LNCAP (cell line): ENCODE data around the gene SHQ1.

Experiments
- TF ChIP-seq, protein P1 (sequence below): fragments of 450-650 bp; IDR thresholded peaks from 2 replicates; pipeline ENCODE4 v1.5.1; 2017; ENCODE audit warnings: mild to moderate bottlenecking

SHQ1 gene

DNA sequence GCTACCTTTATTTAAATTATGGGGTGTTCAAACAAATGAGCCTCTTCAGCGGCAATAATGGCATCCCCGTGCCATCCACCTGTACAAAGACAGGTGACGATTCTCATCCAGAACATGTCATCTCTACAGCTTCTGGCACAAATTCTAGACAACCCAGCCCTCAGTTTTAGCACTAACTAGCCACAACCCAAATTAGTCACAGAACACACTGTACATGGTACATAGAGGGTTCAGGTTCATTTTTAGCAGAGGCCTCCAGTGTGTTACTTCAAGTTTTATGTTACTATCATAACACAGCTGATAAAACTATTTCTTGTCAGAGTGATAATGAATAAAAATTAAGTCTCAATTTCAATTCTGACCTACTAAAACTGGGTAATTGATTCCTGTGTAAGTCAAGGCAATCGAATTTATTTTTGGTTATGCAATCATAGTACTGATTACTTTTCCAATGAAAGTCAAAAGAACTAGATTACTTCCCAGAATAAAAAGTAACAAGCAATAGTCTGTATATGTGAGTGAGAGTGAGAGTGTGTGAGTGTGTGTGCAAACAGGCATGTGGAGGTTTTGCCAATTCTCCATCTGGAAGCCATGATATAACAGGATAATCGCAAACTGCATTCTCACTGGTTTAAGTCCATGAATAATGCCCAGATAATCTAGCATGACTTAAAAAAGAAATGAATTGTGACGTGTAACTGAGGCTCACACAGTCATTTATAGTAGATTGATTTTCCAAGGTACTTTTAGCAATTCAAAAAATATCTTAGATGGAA lies 37.4 kb downstream of the SHQ1 start:
- TF ChIP-seq, protein P1, sequence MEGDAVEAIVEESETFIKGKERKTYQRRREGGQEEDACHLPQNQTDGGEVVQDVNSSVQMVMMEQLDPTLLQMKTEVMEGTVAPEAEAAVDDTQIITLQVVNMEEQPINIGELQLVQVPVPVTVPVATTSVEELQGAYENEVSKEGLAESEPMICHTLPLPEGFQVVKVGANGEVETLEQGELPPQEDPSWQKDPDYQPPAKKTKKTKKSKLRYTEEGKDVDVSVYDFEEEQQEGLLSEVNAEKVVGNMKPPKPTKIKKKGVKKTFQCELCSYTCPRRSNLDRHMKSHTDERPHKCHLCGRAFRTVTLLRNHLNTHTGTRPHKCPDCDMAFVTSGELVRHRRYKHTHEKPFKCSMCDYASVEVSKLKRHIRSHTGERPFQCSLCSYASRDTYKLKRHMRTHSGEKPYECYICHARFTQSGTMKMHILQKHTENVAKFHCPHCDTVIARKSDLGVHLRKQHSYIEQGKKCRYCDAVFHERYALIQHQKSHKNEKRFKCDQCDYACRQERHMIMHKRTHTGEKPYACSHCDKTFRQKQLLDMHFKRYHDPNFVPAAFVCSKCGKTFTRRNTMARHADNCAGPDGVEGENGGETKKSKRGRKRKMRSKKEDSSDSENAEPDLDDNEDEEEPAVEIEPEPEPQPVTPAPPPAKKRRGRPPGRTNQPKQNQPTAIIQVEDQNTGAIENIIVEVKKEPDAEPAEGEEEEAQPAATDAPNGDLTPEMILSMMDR = no peak

DNA sequence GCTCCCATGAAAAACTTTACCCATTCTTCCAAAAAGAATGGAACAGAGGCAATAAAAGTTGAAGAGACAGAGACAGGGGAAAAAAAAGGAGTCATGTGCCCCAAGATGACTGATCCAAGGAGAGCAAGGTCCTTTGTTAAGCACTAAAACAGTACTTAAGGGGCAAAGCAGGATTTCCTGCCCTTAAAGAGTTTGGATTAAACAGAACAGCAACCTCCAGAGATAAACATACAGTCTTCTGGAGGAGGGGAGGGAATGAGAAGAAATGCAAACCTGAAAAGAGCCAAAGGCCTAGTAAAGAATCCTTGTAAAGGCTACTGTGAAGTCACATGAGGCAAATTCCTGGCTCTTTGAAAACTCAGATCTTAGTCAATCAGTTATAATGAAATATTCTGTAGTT lies 38.2 kb downstream of the SHQ1 start:
- TF ChIP-seq, protein P1 = no peak

DNA sequence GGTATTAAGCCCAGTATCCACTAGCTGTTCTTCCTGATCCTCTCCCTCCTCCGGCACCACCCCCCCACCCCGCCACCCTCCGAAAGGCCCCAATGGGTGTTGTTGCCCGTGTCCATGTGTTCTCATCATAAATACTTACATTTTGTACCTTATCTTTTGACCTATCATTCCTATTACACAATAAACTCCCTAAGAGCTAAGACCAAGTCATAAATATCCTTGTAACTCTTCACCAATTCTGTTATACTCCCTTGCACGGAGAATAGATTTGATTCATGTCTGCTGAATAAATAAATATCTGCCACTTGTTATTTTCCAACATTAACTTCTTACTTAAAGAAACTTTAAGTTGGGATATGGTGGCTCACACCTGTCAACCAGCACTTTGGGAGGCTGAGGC lies 43.9 kb downstream of the SHQ1 start:
- TF ChIP-seq, protein P1 = no peak

DNA sequence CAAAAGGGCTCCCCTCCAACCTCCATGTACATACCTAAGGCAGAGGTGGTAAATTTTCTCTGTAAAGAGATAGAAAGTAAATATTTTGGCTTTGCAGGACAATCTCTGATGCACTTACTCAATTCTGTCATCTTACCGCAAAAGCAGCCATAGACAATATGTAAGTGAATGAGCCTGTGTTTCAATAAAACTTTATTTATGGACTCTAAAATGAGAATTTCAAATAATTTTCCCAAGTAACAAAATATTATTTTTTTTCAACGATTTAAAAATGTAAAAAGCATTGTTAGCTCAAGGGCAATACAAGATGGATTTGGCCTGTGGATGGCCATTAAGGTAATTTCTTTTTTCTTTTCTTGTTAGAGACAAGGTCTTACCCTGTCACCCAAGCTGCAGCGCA lies 44.7 kb downstream of the SHQ1 start:
- TF ChIP-seq, protein P1 = no peak

DNA sequence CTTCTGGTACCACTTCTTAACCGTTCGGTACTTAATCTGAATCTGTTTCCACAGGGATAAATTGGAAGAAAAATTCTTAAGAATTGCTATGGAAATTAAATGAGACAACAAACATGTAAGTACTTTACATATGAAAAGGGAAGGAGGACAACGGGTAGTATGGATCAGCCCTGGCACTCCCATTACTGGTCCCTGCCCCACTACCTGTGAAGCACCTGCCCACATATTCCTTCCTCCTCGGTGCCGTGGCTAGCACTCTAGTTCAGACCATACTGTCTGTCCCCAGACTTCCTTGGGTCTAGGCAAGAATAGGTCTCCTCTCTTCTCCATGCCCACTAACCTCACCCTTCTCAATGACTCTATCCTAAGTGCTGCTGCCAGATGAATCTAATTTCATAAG lies 46.2 kb downstream of the SHQ1 start:
- TF ChIP-seq, protein P1 = no peak

DNA sequence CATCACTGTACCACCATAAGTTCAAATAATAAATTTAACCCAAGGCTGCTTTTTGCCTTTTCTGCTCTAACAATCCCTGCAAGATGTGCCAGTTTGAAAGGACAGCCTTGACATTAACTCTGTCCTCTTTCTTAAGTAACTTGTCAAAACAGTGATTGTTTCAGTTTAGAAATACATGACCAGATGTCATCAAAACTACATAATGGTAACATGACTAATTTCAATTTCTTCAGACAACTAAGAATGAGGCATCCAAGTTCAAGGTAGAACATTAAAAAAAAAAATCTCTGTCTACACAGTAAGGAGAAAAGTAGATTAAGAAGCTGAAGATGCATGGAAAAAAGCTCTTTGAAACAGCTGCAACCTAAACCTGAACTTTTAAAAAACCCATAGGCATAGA lies 47.4 kb downstream of the SHQ1 start:
- TF ChIP-seq, protein P1 = no peak

DNA sequence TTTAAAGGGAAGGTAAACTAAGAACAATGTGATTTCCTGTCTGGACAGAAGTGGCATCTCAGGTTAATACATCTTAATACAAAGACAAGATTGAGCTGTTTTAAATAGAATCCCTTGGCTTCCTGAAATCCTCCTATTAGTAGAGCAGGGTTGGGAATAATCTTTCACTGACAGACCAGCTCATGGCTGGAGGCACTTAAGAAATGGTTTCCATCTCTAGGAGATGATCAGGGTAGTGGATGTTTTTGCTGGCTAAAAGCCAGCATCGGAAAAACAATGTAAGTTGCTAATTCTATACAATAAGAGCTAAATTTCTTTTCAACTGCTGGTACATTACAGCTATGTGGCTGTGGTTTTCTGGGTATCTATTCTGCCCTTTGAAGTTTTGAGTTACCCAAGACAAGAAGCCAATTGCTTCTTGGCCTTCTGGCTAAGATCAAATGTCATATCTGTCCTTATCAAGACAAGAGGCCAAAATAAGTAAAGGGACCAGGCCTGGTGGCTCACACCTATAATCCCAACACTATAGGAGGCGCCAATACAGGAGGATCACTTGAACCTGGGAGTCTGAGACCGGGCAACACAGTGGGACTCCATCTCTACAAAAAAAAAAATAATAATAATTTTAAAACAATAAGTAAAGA lies 49.6 kb downstream of the SHQ1 start:
- TF ChIP-seq, protein P1 = no peak
